SK-N-SH (cell line): ENCODE results near the gene MCEMP1. TPM values are rescaled to one million over a fixed set of nuclear protein-coding genes. Genes with fewer than 3 reads are reported as not detected.

Experiments used
- CTCF ChIA-PET: fragments of 300-600, 350-600 bp; formaldehyde crosslinking; extraction: SDS; loops from one replicate; lab custom pipeline; 2021; lab: Yijun Ruan, JAX
- POLR2A ChIA-PET: fragments of 350-600 bp; sonication (Branson Sonifier 250); formaldehyde crosslinking; extraction: SDS; loops from one replicate; lab custom pipeline; 2020; ENCODE audit warnings: antibody characterized with exemption, inconsistent platforms; lab: Yijun Ruan, JAX
- DNase-seq: peaks from one replicate; pipeline ENCODE4 v3.0.0; 2012
- H2AFZ ChIP-seq: fragments of 200-600 bp; sonication (generic); 2 replicates; pipeline ENCODE4 v1.8.1; 2016; ENCODE audit warnings: antibody characterized with exemption, mild to moderate bottlenecking, low read depth
- H3F3A ChIP-seq: fragments of 200-600 bp; sonication (generic); replicated peaks from 2 replicates; pipeline ENCODE3; 2016; ENCODE audit warnings: antibody characterized with exemption, mild to moderate bottlenecking; ENCODE audit not compliant: insufficient read depth
- H3K27ac ChIP-seq, 2 experiments: fragments of 200-500 bp in 1 of 2; fragments of 200-600 bp in 1 of 2; sonication (Bioruptor generic) in 1 of 2; sonication (generic), shearing (Covaris generic) in 1 of 2; 2 replicates each; pipeline versions ENCODE4 v1.5.1 to v1.6.1; 2014 to 2016; ENCODE audit warnings: low read depth in 2 of 2, inconsistent platforms in 1 of 2, low read length in 1 of 2, mild to moderate bottlenecking in 1 of 2, mixed read lengths in 1 of 2
- H3K27me3 ChIP-seq: fragments of 200-600 bp; sonication (generic), shearing (Covaris generic); 2 replicates; pipeline ENCODE4 v1.6.1; 2016; ENCODE audit warnings: mixed run types; ENCODE audit not compliant: insufficient read depth
- H3K36me3 ChIP-seq, 2 experiments: fragments of 200-500 bp in 1 of 2; fragments of 200-600 bp in 1 of 2; sonication (Bioruptor generic) in 1 of 2; sonication (generic) in 1 of 2; replicated peaks in 1 of 2; 2 replicates each; pipeline versions ENCODE3 to v1.5.1; 2014 to 2016; ENCODE audit warnings: low read length in 1 of 2, mild to moderate bottlenecking in 1 of 2; ENCODE audit not compliant: insufficient read depth in 2 of 2, control insufficient read depth in 1 of 2
- H3K4me1 ChIP-seq, 2 experiments: fragments of 200-500 bp in 1 of 2; fragments of 200-600 bp in 1 of 2; sonication (Bioruptor generic) in 1 of 2; sonication (generic), shearing (Covaris generic) in 1 of 2; 2 replicates each; pipeline versions ENCODE4 v1.5.1 to v1.6.1; 2014 to 2016; ENCODE audit warnings: low read depth in 1 of 2, low read length in 1 of 2, mixed run types in 1 of 2; ENCODE audit not compliant: insufficient read depth in 2 of 2, control insufficient read depth in 1 of 2
- H3K4me2 ChIP-seq: fragments of 200-600 bp; sonication (generic), shearing (Covaris generic); 2 replicates; pipeline ENCODE4 v1.6.1; 2017; ENCODE audit warnings: mixed run types
- H3K4me3 ChIP-seq, 2 experiments: fragments of 200-500 bp in 1 of 2; fragments of 200-600 bp in 1 of 2; sonication (Bioruptor generic) in 1 of 2; sonication (generic), shearing (Covaris generic) in 1 of 2; 2 replicates each; pipeline versions ENCODE4 v1.5.1 to v1.8.1; 2014 to 2016; ENCODE audit warnings: low read depth in 2 of 2, inconsistent platforms in 1 of 2, low read length in 1 of 2, mild to moderate bottlenecking in 1 of 2, mixed read lengths in 1 of 2, moderate library complexity in 1 of 2
- H3K79me2 ChIP-seq: fragments of 200-600 bp; sonication (generic); 2 replicates; pipeline ENCODE4 v1.8.1; 2017; ENCODE audit warnings: mild to moderate bottlenecking; ENCODE audit not compliant: insufficient read depth
- H3K9ac ChIP-seq: fragments of 200-600 bp; sonication (generic); 2 replicates; pipeline ENCODE4 v1.6.1; 2017; ENCODE audit warnings: mixed run types
- H3K9me2 ChIP-seq: fragments of 200-600 bp; sonication (generic); 2 replicates; pipeline ENCODE4 v1.6.1; 2017; ENCODE audit warnings: mixed run types
- H3K9me3 ChIP-seq: fragments of 200-600 bp; sonication (generic); 2 replicates; pipeline ENCODE4 v1.6.1; 2017; ENCODE audit warnings: mixed run types, mild to moderate bottlenecking, moderate library complexity
- H4K20me1 ChIP-seq: fragments of 200-600 bp; sonication (generic); 2 replicates; pipeline ENCODE4 v1.6.1; 2017; ENCODE audit warnings: mild to moderate bottlenecking, mixed run types; ENCODE audit not compliant: insufficient read depth
- EP300 ChIP-seq, 2 experiments: IDR thresholded peaks; 2 replicates each; pipeline versions ENCODE4 v1.4.0 to v1.6.1; 2012; ENCODE audit warnings: borderline replicate concordance in 1 of 2, low read depth in 1 of 2, low read length in 1 of 2
- EZH2phosphoT487 ChIP-seq: fragments of 200-600 bp; sonication (generic); IDR thresholded peaks from 2 replicates; pipeline ENCODE4 v1.6.1; 2017; ENCODE audit warnings: low read depth, mixed run types, mild to moderate bottlenecking, antibody characterized with exemption, moderate library complexity, borderline replicate concordance
- FOXJ3 ChIP-seq: sonication (generic); formaldehyde crosslinking; IDR thresholded peaks from 2 replicates; pipeline ENCODE4 v1.5.1; 2020; ENCODE audit warnings: mild to moderate bottlenecking, missing genetic modification reagents
- GABPA ChIP-seq: IDR thresholded peaks from 2 replicates; pipeline ENCODE4 v1.4.0; 2012; ENCODE audit warnings: low read depth, mild to moderate bottlenecking
- MXI1 ChIP-seq: IDR thresholded peaks from 2 replicates; pipeline ENCODE4 v1.6.1; 2012; ENCODE audit warnings: mild to moderate bottlenecking, low read depth, low read length, improper control_type of control experiment
- NFIC ChIP-seq: IDR thresholded peaks from 2 replicates; pipeline ENCODE4 v1.4.0; 2012; ENCODE audit warnings: borderline replicate concordance
- PBX3 ChIP-seq: IDR thresholded peaks from 2 replicates; pipeline ENCODE4; 2012
- RAD21 ChIP-seq: IDR thresholded peaks from 2 replicates; pipeline ENCODE4 v1.6.1; 2012; ENCODE audit warnings: mild to moderate bottlenecking, low read length
- RCOR1 ChIP-seq: fragments of 150-350 bp; IDR thresholded peaks from 2 replicates; pipeline ENCODE4 v1.6.1; 2017; ENCODE audit warnings: antibody characterized with exemption, low read length
- REST ChIP-seq: IDR thresholded peaks from 2 replicates; pipeline ENCODE4 v1.6.1; 2012; ENCODE audit warnings: mild to moderate bottlenecking, low read depth, low read length, moderate library complexity
- RXRA ChIP-seq: IDR thresholded peaks from 2 replicates; pipeline ENCODE4 v1.4.0; 2012; ENCODE audit warnings: low read depth, mild to moderate bottlenecking, borderline replicate concordance
- TAF1 ChIP-seq: IDR thresholded peaks from 2 replicates; pipeline ENCODE4 v1.6.1; 2012; ENCODE audit warnings: low read depth, mild to moderate bottlenecking, low read length, moderate library complexity, borderline replicate concordance
- TCF12 ChIP-seq: IDR thresholded peaks from 2 replicates; pipeline ENCODE4 v1.4.0; 2012
- TEAD4 ChIP-seq: IDR thresholded peaks from 2 replicates; pipeline ENCODE4 v1.4.0; 2012; ENCODE audit warnings: mild to moderate bottlenecking, borderline replicate concordance; ENCODE audit not compliant: insufficient read depth
- ZBTB33 ChIP-seq: IDR thresholded peaks from 2 replicates; pipeline ENCODE4 v1.4.0; 2012; ENCODE audit warnings: low read depth, borderline replicate concordance
- WGBS: methylation state at CpG from one replicate; pipeline ENCODE4 v1.1.6; 2017; ENCODE audit warnings: low lambda C conversion rate; 5-methylcytosine and 5-hydroxymethylcytosine counted together
- polyA plus RNA-seq, 3 experiments: library from polyadenylated mRNA; depleted of rRNA; stranded (reverse); fragments of >200 nt; gene quantifications; 2 replicates each; pipeline ENCODE4 v1.2.3, GENCODE V29; 2012
- TF ChIP-seq, protein P1 (sequence below): fragments of 150-350 bp; IDR thresholded peaks from 2 replicates; pipeline ENCODE4 v1.6.1; 2017; ENCODE audit warnings: antibody characterized with exemption, low read length, low read depth, borderline replicate concordance

Gene MCEMP1
- polyA plus RNA-seq, 1 of the 3 experiments (the other 2 are of a cell fraction): not detected

- Histone ChIP-seq H3K9me2 (no peaks in the 10 kb centered on the region), H3K9me3 (no peaks in the 10 kb centered on the region), H3K79me2 (no peaks in the 10 kb centered on the region), H4K20me1 (no peaks in the 10 kb centered on the region), H3K27ac (no peak overlapping the region), H3K36me3 (no peaks in the 10 kb centered on the region), H3K4me3 (no peak overlapping the region), H3K4me1 (no peaks in the 10 kb centered on the region), H3K9ac (no peak overlapping the region), H3K27me3 (peaks cover 60% of the 10 kb centered on the region), H3F3A (no peaks in the 10 kb centered on the region), H2AFZ (no peak overlapping the region), H3K4me2 (no peak overlapping the region)
- TF ChIP-seq, protein P1, sequence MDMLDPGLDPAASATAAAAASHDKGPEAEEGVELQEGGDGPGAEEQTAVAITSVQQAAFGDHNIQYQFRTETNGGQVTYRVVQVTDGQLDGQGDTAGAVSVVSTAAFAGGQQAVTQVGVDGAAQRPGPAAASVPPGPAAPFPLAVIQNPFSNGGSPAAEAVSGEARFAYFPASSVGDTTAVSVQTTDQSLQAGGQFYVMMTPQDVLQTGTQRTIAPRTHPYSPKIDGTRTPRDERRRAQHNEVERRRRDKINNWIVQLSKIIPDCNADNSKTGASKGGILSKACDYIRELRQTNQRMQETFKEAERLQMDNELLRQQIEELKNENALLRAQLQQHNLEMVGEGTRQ: no peak
- no peak for DNase-seq
- CTCF ChIA-PET: no interaction called here
- 12% methylated on average over 13 of the region's 13 CpGs for WGBS
- POLR2A ChIA-PET: no interaction called here
These were observed 15.7 kb downstream of the MCEMP1 start for GRCh38 chr19:7692417-7693088.

DNA sequence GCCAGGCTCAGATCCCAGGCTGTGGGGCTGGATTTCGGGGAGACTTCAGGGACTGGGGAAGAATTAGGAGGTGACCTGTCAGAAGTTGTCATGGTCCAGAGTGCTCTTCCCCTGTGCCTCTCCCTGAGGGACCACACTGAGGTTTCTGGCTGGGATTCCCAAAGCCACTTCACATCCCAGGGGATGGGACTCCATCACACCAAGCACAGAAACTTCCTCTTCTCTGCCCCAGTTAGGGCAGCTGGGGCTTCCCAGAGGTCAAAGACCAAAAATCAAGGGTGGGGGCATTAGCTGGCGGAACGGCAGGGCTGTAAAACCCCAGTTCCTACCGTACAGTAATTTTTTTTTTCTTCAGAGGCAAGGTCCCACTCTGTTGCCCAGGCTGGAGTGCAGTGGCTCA lies 17.6 kb downstream of the MCEMP1 start:
- Histone ChIP-seq H4K20me1 (no peaks in the 10 kb centered on the region), H3K79me2 (no peaks in the 10 kb centered on the region), H3K27me3 (peaks cover 63% of the 10 kb centered on the region), H3K9me2 (no peaks in the 10 kb centered on the region), H3K4me1 (no peaks in the 10 kb centered on the region), H3K4me2 (no peak overlapping the region), H2AFZ (no peak overlapping the region), H3K9ac (no peak overlapping the region), H3K36me3 (no peaks in the 10 kb centered on the region), H3K27ac (no peak overlapping the region), H3K4me3 (no peak overlapping the region), H3F3A (no peaks in the 10 kb centered on the region), H3K9me3 (no peaks in the 10 kb centered on the region)
- TF ChIP-seq ZBTB33 (no peak), EP300 (IDR thresholded peaks at IDR 0.05; ENCODE audit: borderline replicate concordance in 1 of 2, low read depth in 1 of 2, low read length in 1 of 2) (no peak), GABPA (no peak), RCOR1 (no peak), TCF12 (no peak), PBX3 (no peak), MXI1 (no peak), NFIC (no peak), TEAD4 (no peak), RXRA (no peak), FOXJ3 (CRISPR knock-in tag) (no peak), RAD21 (no peak), EZH2phosphoT487 (no peak), REST (no peak), TAF1 (no peak)
- ChIA-PET POLR2A (interaction anchor here (0.7 kb wide), 1 partner anchor 641 kb away, joined by 3 read pairs; no protein-coding TSS in a partner anchor), CTCF (no interaction called here)
- DNase-seq: no peak
- 0% methylated on average over 1 of the region's 4 CpGs for WGBS
